Thyroid gland (tissue), 4 donors: ENCODE measurements around the gene DGKH.

Experiments
- POLR2A ChIP-seq, 2 donors: fragments of 450-650 bp; IDR thresholded peaks; one replicate each; pipeline ENCODE4 v1.6.1; 2017; ENCODE audit warnings: antibody characterized with exemption in 2 of 2, mild to moderate bottlenecking in 2 of 2, moderate library complexity in 1 of 2
- TF ChIP-seq, protein P1 (sequence below), 6 experiments: fragments of 200-600 bp in 3 of 6; fragments of 450-650 bp in 3 of 6; sonication (generic) in 3 of 6; IDR thresholded peaks; one replicate each; pipeline ENCODE4 v1.5.1; 2016 to 2019; ENCODE audit warnings: antibody characterized with exemption in 6 of 6, mild to moderate bottlenecking in 2 of 6, inconsistent platforms in 1 of 6, moderate library complexity in 1 of 6

DNA sequence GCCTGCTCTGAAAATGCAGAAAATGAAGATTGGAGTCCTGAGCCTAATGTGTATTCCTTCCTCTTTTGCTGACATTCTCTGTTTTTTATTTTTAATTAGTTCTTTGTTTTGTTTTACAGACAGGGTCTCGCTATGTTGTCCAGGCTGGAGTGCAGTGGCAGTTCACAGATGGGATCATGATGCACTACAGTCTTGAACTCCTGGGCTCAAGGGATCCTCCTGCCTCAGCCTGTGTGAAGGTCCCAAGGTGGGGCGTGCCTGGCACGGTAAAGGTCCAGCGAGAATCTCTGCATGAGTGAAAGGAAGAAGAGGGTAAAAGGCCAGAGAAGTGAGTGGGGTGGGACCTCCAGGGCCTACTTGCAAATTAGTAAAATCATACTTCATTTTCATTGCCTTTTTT, 34.3 kb upstream of the DGKH start:
- TF ChIP-seq, protein P1, sequence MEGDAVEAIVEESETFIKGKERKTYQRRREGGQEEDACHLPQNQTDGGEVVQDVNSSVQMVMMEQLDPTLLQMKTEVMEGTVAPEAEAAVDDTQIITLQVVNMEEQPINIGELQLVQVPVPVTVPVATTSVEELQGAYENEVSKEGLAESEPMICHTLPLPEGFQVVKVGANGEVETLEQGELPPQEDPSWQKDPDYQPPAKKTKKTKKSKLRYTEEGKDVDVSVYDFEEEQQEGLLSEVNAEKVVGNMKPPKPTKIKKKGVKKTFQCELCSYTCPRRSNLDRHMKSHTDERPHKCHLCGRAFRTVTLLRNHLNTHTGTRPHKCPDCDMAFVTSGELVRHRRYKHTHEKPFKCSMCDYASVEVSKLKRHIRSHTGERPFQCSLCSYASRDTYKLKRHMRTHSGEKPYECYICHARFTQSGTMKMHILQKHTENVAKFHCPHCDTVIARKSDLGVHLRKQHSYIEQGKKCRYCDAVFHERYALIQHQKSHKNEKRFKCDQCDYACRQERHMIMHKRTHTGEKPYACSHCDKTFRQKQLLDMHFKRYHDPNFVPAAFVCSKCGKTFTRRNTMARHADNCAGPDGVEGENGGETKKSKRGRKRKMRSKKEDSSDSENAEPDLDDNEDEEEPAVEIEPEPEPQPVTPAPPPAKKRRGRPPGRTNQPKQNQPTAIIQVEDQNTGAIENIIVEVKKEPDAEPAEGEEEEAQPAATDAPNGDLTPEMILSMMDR (IDR thresholded peaks at IDR 0.05) = no peak
- no peak for TF ChIP-seq POLR2A (IDR thresholded peaks at IDR 0.05)
